HG03565 (cell line): ENCODE data around the gene RDX.

Source experiments
- ATAC-seq: cut with Tn5 transposase; IDR thresholded peaks from one replicate; pipeline ENCODE4 v1.9.1; 2021; ENCODE audit warnings: mild to moderate bottlenecking, moderate library complexity; ENCODE audit not compliant: unreplicated experiment

RDX gene

DNA sequence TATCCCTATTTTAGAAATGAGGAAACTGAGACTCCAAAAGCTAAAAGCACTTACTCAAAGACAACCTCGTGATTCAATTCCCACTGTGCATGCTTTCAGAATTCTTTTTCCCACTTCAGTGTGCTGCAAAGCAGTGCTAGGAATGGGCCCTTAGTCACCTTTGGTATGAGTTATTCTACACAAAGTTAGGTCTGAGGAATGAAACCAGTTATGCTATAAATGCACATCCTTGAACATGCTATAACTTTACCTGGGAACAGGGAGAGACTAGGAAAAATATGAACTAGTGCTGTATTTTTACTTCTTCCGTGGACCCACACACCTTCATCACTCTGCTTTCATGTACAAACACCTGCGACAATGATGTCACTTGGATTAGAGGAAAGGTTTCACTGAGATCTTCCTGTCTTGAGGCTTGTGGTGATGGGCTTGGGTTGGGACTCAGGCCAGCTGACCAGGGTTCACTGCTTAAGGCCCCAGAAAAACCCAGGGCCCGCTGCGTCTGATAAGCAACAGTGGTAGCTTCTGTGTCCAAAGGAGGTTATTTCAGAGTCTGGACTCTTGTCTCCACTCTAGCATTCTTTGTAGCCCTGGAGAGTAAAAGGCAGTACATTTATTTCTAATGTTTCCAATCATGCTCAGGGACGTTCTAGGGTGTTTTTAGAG is 121.6 kb downstream of the RDX start:
- ATAC-seq: no peak

DNA sequence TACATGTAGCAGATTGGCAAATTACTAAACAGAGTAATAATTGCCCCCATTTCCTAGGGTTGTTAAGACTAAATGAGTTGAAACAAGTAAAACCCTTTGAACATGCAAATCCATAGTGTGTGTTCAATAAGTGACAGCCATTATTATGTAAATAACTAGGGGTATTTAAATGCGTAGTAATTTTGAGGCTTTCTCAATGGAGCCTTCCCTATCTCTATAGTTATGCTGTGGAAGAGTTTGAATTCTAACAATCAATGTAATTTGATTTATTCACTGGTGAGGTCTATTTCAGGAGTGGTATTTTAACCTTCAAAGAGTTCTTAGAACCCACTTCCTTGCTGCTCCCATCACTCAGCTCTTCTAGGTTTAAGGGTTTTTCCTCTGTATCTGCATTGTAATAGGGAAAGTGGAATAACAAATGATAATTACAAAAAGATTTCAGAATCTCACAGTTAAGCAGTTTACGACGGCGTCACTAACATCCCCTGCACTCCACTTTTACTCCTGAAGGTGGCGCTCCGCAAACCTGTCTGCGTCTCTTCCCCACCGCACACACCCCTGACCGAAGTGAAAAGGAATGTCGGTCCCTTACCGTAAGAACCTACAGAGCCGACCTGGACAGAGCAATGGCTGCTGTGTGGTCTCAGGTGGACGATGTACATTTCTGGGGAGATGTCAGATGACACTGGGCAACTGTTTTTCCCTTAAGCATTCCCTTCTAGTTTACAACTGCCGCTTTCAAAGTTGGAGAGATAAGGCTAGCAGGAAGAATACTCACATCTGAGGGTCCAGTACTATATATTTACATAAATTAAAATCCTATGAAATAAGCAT is 122.4 kb downstream of the RDX start:
- ATAC-seq: no peak

GRCh38 chr11:110172468-110173065 is 123.8 kb downstream of the RDX start:
- no peak for ATAC-seq

DNA sequence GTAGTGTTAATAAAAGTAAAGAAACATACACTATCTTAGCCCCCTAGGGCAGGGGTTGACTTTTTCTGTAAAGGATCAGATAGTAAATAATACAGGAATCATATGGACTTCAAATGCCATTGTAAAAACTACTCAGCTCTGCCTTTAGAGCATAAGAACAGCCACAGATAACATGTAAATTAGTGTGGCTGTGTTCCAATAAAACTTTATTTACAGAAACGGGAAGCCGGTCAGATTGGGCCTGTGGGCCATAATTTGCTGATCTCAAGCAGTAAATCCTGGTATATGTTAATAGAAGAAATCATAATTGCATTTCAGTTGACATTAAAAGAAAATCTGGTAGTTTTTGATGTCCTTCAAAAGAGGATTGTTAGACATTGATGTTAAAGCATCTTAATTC is 126.7 kb downstream of the RDX start:
- no peak for ATAC-seq

DNA sequence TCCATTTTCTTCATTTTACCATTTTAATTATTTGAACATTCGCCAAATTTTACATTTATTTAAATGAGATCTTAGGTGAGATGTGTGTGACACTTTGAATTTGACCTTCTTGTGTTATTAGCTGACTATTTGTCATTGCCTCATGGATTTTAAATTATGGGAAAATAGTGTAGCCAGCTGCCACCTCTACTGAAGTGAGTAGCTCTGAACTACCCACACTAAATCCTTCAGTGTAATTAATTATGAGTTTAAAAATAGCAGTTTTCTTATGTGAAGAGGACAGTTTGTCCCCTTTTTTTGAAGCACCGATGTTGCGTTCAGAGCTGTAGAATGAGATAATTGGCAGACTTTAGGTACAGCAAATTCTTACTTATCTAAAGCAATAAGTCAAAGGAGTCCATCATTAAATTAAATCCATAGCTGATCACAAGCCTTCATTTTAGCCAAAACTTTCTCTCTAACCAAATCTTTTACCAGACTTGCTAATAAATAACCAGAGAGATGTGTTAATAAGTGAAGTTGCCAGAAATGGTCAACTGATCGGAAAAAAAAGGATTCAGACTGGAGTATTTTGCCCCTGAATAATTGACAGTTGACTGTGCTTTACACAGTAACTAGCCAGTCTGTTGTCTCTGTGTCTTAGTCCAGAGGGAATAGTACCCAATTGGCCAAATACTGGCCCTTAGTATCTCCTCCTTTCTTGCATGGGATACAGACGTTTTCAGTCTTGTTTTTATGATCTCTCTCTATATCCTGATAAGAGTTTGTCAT is 128.2 kb downstream of the RDX start:
- ATAC-seq: no peak

DNA sequence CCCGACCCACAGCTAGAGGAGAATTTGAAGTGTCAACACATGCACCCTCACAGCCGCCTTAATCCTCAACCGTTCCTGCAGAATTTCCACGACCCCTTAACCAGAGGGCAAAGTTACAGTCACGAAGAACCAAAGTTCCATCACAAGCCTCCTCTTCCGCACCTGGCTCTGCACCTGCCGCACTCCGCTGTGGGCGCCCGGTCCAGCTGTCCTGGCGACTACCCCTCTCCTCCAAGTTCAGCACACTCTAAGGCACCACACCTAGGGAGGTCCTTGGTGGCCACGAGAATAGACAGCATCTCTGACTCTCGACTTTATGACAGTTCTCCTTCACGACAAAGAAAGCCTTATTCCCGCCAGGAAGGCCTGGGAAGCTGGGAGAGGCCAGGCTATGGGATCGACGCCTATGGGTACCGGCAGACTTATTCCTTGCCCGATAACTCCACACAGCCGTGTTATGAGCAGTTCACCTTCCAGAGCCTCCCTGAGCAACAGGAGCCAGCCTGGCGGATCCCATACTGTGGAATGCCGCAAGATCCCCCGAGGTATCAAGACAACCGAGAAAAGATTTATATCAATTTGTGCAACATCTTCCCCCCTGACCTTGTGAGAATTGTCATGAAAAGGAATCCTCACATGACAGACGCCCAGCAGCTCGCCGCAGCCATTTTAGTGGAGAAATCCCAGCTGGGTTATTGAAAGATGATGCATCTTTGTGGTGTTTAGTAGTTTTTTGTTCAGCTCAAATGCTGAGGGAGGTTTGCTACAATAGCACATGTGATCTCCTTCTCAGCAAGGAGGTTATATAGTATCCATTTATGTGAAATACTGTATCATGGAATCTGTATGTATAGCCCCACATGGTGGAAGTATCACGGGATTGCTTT is 131.1 kb downstream of the RDX start:
- ATAC-seq: no peak

GRCh38 chr11:110162216-110162615 is 134.2 kb downstream of the RDX start:
- no peak for ATAC-seq

- no peak for ATAC-seq
These were observed 135.4 kb downstream of the RDX start for GRCh38 chr11:110161061-110161460.

- no peak for ATAC-seq
These were observed 136.0 kb downstream of the RDX start for GRCh38 chr11:110160437-110160836.

GRCh38 chr11:110160016-110160415 is 136.4 kb downstream of the RDX start:
- ATAC-seq: no peak

DNA sequence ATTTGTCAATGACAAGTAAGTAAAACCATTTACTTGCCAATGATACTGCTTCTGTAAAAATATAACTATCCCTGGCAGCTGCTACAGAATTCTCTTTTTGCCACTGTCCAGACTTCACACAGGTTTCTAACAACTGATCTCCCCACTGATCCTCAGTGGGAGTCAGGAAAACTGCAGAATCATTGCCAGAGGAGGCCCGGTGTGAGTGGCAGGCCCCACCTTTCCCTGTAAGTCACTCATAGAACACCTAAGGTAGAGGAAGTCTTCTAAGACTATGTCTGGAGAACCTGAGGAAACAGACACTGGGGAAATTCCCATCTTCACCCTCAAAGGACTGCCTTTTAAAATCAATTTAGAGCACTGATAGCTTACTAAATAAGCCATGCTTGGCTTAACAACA is 136.9 kb downstream of the RDX start:
- ATAC-seq: no peak

GRCh38 chr11:110158317-110159200 is 137.9 kb downstream of the RDX start:
- no peak for ATAC-seq

DNA sequence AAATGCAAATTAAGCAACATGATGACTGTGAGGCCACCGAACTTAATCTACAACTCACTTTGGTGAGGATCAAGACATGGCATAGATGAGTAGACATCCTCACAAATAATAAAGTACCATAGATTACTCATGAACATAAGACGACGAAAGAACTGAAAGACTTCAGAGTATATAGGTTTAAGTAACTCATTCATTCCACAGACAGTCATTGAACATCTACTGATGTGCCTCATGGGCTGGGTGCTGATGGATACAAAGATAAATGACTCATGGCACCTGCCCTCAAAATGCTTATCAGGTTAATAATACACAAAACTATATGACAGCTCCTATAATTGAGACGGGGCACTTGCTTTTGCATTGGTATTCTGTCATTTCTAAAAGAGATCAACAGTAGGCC is 139.9 kb downstream of the RDX start:
- no peak for ATAC-seq

GRCh38 chr11:110153474-110153873 is 142.9 kb downstream of the RDX start:
- no peak for ATAC-seq

GRCh38 chr11:110152199-110152598 is 144.2 kb downstream of the RDX start:
- ATAC-seq: no peak

GRCh38 chr11:110148775-110149744 is 147.4 kb downstream of the RDX start:
- ATAC-seq: peak; percentile 41

DNA sequence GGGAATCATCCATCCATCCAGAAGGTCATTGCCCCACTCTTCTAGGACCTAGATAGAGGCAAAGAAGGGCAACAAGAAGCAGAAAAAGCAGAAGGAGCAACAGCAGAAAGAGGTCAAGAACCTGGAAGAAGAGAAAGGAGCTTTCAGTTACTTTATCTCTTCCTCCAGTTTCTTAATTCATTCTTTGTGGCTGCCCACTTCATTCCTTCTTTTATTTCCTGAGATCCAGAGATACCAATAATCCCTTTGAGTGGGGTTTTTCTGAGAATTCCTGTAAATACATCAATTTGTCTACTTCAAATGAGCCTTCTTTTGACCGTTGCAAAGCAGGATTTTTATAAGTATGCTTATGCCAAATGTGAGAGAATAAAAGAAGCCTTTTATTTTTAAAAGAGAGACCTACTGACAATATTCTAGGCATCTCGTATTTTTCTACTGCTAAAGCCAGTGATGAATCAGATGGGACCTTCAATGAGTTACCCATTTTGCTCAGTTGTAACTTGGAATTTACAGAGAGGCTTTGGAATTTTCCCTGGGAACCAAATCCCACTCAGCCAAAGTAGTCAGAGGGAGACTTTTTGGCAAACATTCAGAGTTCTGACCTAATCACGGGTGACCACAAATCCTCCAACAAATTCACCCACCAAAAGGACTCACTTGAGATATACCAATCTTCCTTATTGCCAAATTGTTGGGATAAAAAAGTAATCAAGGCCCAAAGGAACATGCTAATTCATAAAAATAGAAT is 148.3 kb downstream of the RDX start:
- no peak for ATAC-seq
